ENCODE measurements around the gene TCEAL8.

GRCh38 chrX:103304705-103305104 lies 49.8 kb upstream of the TCEAL8 start:
- TF ChIP-seq CTCF (conservative IDR thresholded peaks at IDR 0.05; ENCODE audit: low read depth, low read length) (no peak), USF2 (IDR thresholded peaks at IDR 0.05; ENCODE audit: low read depth, low read length) (no peak), RAD21 (IDR thresholded peaks at IDR 0.05; ENCODE audit: low read length) (no peak), MXI1 (IDR thresholded peaks at IDR 0.05; ENCODE audit: borderline replicate concordance, low read depth, low read length) (no peak)
